Measurements from ENCODE around the gene PDE1A. TPM values are rescaled to one million over a fixed set of nuclear protein-coding genes. Genes with fewer than 3 reads are reported as not detected.

Gene PDE1A
- total and polyA plus RNA-seq, 2 donors (not counting 1 experiment from before 2014, with no cell fraction given) = 0.07 TPM; not detected in 1

DNA sequence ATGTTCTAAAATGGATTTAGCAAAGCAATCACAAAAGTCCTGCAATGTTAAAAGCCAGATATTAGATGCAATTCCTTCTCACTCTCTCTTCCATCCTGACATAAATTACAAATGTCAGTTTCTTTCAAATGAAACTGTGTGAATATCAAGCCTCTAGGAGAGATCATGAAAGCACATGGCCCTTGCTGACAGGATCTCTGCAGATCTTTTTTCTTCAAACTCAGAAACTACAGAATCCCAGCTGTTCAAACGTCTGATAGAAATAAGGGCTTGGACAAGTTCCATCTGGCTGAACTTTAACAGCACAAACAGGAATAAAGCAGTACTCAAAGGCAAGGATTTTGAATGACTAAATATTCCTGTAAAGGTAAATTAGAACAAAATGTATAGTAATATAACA, 47.6 kb downstream of the PDE1A start:
- no peaks in the 10 kb centered on the region for H3K27me3 Mint-ChIP-seq
- no peaks in the 10 kb centered on the region for H3K36me3 ChIP-seq (replicated peaks in 1 of 2; ENCODE audit: control extremely low read depth in 1 of 2, control insufficient read depth in 1 of 2, extremely low read depth in 1 of 2, insufficient read depth in 2 of 2, low read length in 1 of 2)

DNA sequence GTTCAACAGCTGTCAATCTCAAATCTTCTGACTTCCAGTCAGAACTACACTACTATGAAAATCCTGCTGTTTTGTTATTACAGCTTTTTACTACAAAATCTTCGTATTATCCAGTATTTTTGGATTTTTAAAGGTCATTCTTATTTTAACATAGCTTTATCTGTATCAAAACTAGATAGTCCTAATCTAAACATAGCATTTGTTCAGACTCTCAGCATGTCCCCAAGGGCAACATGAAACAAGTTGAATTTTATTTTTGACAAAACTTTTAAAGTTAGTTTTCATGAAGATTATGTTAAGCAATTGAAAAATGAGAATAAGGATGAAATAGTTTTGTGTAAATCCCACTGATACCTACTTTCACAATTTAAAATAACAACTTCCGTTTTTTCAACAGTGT, 48.1 kb downstream of the PDE1A start:
- H3K4me2 ChIP-seq (replicated peaks; ENCODE audit: low read depth, low read length, poor library complexity, severe bottlenecking) = no peak overlapping the region
- no peak overlapping the region for H3K9ac ChIP-seq (ENCODE audit: low read length)
- no peaks in the 10 kb centered on the region for H4K20me1 ChIP-seq (ENCODE audit: control insufficient read depth, insufficient read depth, low read length, poor library complexity, severe bottlenecking)
- Mint-ChIP-seq H3K4me3 (no peak overlapping the region), H3K9me3 (ENCODE audit: insufficient read depth) (peaks cover 9% of the 10 kb centered on the region), H3K27me3 (no peaks in the 10 kb centered on the region), H3K4me1 (no peaks in the 10 kb centered on the region), H3K27ac (no peak overlapping the region)
- TF ChIP-seq EZH2 (IDR thresholded peaks at IDR 0.05; ENCODE audit: borderline replicate concordance, insufficient read depth, low read depth, low read length, poor library complexity, severe bottlenecking) = no peak
- TF ChIP-seq, protein P1, sequence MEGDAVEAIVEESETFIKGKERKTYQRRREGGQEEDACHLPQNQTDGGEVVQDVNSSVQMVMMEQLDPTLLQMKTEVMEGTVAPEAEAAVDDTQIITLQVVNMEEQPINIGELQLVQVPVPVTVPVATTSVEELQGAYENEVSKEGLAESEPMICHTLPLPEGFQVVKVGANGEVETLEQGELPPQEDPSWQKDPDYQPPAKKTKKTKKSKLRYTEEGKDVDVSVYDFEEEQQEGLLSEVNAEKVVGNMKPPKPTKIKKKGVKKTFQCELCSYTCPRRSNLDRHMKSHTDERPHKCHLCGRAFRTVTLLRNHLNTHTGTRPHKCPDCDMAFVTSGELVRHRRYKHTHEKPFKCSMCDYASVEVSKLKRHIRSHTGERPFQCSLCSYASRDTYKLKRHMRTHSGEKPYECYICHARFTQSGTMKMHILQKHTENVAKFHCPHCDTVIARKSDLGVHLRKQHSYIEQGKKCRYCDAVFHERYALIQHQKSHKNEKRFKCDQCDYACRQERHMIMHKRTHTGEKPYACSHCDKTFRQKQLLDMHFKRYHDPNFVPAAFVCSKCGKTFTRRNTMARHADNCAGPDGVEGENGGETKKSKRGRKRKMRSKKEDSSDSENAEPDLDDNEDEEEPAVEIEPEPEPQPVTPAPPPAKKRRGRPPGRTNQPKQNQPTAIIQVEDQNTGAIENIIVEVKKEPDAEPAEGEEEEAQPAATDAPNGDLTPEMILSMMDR (IDR thresholded peaks at IDR 0.05) = no peak
- ATAC-seq (ENCODE audit: low read depth) (no peak), DNase-seq (no peak)
- H3K79me2 ChIP-seq (ENCODE audit: control insufficient read depth, insufficient read depth, low read length) = no peaks in the 10 kb centered on the region
- ChIA-PET CTCF (no interaction called here), POLR2A (no interaction called here)
- H3K27me3 ChIP-seq (replicated peaks in 1 of 4; ENCODE audit: control extremely low read depth in 1 of 4, control insufficient read depth in 3 of 4, insufficient read depth in 4 of 4, low read length in 3 of 4) = no peaks in the 10 kb centered on the region
- no peaks in the 10 kb centered on the region for H3K36me3 ChIP-seq (replicated peaks in 1 of 2; ENCODE audit: control extremely low read depth in 1 of 2, control insufficient read depth in 1 of 2, extremely low read depth in 1 of 2, insufficient read depth in 2 of 2, low read length in 1 of 2)
- intact Hi-C loops (cut with micrococcal nuclease) = no loop called here
- H3K27ac ChIP-seq (ENCODE audit: low read length in 2 of 2) = no peak overlapping the region
- WGBS (ENCODE audit: insufficient coverage) = no CpG with 5 or more reads among the region's 2 CpGs
- no peak overlapping the region for H3K4me3 ChIP-seq (ENCODE audit: control extremely low read depth in 1 of 5, extremely low read depth in 1 of 5, insufficient read depth in 1 of 5, low read depth in 2 of 5, low read length in 4 of 5)
- no peak overlapping the region for H2AFZ ChIP-seq (ENCODE audit: insufficient read depth, low read depth, low read length, poor library complexity, severe bottlenecking)
- no peaks in the 10 kb centered on the region for H3K4me1 ChIP-seq (ENCODE audit: control insufficient read depth in 2 of 2, insufficient read depth in 2 of 2, low read length in 2 of 2)
- H3K9me3 ChIP-seq (ENCODE audit: control extremely low read depth in 1 of 3, control insufficient read depth in 2 of 3, insufficient read depth in 1 of 3, low read length in 2 of 3) = peaks cover 0 to 15% (median 2%) of the 10 kb centered on the region in 3 donors

More for the DNA sequence above, 47.6 kb downstream of the PDE1A start:
- H3K4me3 Mint-ChIP-seq = no peak overlapping the region
- Histone ChIP-seq H3K4me3 (ENCODE audit: control extremely low read depth in 1 of 5, extremely low read depth in 1 of 5, insufficient read depth in 1 of 5, low read depth in 2 of 5, low read length in 4 of 5) (no peak overlapping the region), H3K9ac (ENCODE audit: low read length) (no peak overlapping the region), H3K27me3 (replicated peaks in 1 of 4; ENCODE audit: control extremely low read depth in 1 of 4, control insufficient read depth in 3 of 4, insufficient read depth in 4 of 4, low read length in 3 of 4) (no peaks in the 10 kb centered on the region), H3K9me3 (ENCODE audit: control extremely low read depth in 1 of 3, control insufficient read depth in 2 of 3, insufficient read depth in 1 of 3, low read length in 2 of 3) (peaks cover 0 to 18% (median 4%) of the 10 kb centered on the region in 3 donors), H3K27ac (ENCODE audit: low read length in 2 of 2) (no peak overlapping the region), H3K79me2 (ENCODE audit: control insufficient read depth, insufficient read depth, low read length) (no peaks in the 10 kb centered on the region), H4K20me1 (ENCODE audit: control insufficient read depth, insufficient read depth, low read length, poor library complexity, severe bottlenecking) (no peaks in the 10 kb centered on the region), H2AFZ (ENCODE audit: insufficient read depth, low read depth, low read length, poor library complexity, severe bottlenecking) (no peak overlapping the region), H3K4me2 (replicated peaks; ENCODE audit: low read depth, low read length, poor library complexity, severe bottlenecking) (no peak overlapping the region), H3K4me1 (ENCODE audit: control insufficient read depth in 2 of 2, insufficient read depth in 2 of 2, low read length in 2 of 2) (no peaks in the 10 kb centered on the region)
- ATAC-seq (ENCODE audit: low read depth) = no peak
- no peak for DNase-seq
- ChIA-PET CTCF (no interaction called here), POLR2A (no interaction called here)
- no CpG with 5 or more reads among the region's 1 CpG for WGBS (ENCODE audit: insufficient coverage)
- no peak for TF ChIP-seq EZH2 (IDR thresholded peaks at IDR 0.05; ENCODE audit: borderline replicate concordance, insufficient read depth, low read depth, low read length, poor library complexity, severe bottlenecking)
- TF ChIP-seq, protein P1 (IDR thresholded peaks at IDR 0.05) = no peak
- no peaks in the 10 kb centered on the region for H3K4me1 Mint-ChIP-seq
- H3K9me3 Mint-ChIP-seq (ENCODE audit: insufficient read depth) = peaks cover 9% of the 10 kb centered on the region
- intact Hi-C loops (cut with micrococcal nuclease) = no loop called here
- H3K27ac Mint-ChIP-seq = no peak overlapping the region

All from B cell (primary cell).